ENCODE data around the gene ADGRL4. TPM values are rescaled to one million over a fixed set of nuclear protein-coding genes. Genes with fewer than 3 reads are reported as not detected.

The ADGRL4 gene
- total RNA-seq, 1 experiment from 2014 or later: 0.10 TPM

DNA sequence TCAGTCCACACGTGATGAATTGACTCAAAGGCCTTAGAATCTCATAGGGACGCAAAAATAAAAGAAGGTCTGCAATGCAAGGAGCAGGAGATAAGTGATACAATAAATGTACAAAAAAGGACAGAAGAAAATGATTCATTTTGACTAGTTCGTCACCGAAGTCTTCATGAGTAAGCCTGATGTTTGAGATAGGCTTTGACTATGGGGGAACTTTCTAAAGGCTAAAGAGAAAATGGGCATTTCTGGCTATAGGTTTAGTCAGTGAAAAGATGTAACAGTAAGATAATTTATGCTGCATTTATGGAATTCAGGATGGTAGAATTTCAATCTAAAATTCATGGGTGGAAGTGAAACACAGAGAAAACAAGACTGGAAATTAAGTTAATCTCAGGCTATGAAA lies 163.0 kb downstream of the ADGRL4 start:
- no peak overlapping the region for H2AFZ ChIP-seq (ENCODE audit: low read depth, low read length, poor library complexity, severe bottlenecking)
- H3K27ac ChIP-seq (ENCODE audit: low read depth, low read length): no peak overlapping the region
- H3K79me2 ChIP-seq (ENCODE audit: insufficient read depth, low read length): no peaks in the 10 kb centered on the region
- RAD21 ChIA-PET (ENCODE audit: low non-redundant PET in 1 of 2, low total read pairs in 2 of 2, uncharacterized antibody in 2 of 2, unreplicated experiment in 2 of 2): no interaction called here
- intact Hi-C loops (cut with micrococcal nuclease): loop anchor here (5.0 kb wide), 1 partner anchor 414 kb away; no protein-coding TSS in a partner anchor
- H3K4me3 ChIP-seq (replicated peaks in 1 of 2; ENCODE audit: low read depth in 1 of 2, low read length in 2 of 2): no peak overlapping the region
- CTCF ChIA-PET: no interaction called here
- no TSS peak for BruUV-seq (replicated peaks)
- H3K4me1 ChIP-seq (ENCODE audit: control insufficient read depth in 1 of 2, insufficient read depth in 2 of 2, low read length in 2 of 2): no peaks in the 10 kb centered on the region
- H4K20me1 ChIP-seq (ENCODE audit: insufficient read depth): no peaks in the 10 kb centered on the region
- no peak overlapping the region for H3K4me2 ChIP-seq (ENCODE audit: low read length)
- no peak for DNase-seq (ENCODE audit: low read depth, low spot score)
- no peaks in the 10 kb centered on the region for H3K9me3 ChIP-seq (ENCODE audit: control insufficient read depth in 1 of 2, insufficient read depth in 1 of 2, low read depth in 1 of 2, low read length in 2 of 2)
- no peak for ATAC-seq
- TF ChIP-seq CBX3 (IDR thresholded peaks at IDR 0.05; ENCODE audit: low read depth): no peak
- no peak for TF ChIP-seq EGR1 (IDR thresholded peaks at IDR 0.05; ENCODE audit: low read depth)
- no peak for TF ChIP-seq FOSL1 (IDR thresholded peaks at IDR 0.05; ENCODE audit: low read depth)
- no peak for TF ChIP-seq RAD21 (IDR thresholded peaks at IDR 0.05; ENCODE audit: low read depth)
- TF ChIP-seq, protein P1, sequence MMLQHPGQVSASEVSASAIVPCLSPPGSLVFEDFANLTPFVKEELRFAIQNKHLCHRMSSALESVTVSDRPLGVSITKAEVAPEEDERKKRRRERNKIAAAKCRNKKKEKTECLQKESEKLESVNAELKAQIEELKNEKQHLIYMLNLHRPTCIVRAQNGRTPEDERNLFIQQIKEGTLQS (IDR thresholded peaks at IDR 0.05): no peak
- no peak for TF ChIP-seq ZFX (IDR thresholded peaks at IDR 0.05)
- TF ChIP-seq POLR2A (IDR thresholded peaks at IDR 0.05; ENCODE audit: borderline replicate concordance, extremely low read depth, insufficient read depth, insufficient read length): no peak
- TF ChIP-seq SIN3A (IDR thresholded peaks at IDR 0.05; ENCODE audit: low read depth): no peak
- TF ChIP-seq SRF (IDR thresholded peaks at IDR 0.05; ENCODE audit: low read depth): no peak
- TF ChIP-seq ELF1 (IDR thresholded peaks at IDR 0.05; ENCODE audit: borderline replicate concordance, low read depth): no peak
- TF ChIP-seq ZNF274 (IDR thresholded peaks at IDR 0.05; ENCODE audit: low read depth, low read length): no peak
- TF ChIP-seq, protein P2, sequence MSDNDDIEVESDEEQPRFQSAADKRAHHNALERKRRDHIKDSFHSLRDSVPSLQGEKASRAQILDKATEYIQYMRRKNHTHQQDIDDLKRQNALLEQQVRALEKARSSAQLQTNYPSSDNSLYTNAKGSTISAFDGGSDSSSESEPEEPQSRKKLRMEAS (IDR thresholded peaks at IDR 0.05): no peak
- TF ChIP-seq, protein P3, sequence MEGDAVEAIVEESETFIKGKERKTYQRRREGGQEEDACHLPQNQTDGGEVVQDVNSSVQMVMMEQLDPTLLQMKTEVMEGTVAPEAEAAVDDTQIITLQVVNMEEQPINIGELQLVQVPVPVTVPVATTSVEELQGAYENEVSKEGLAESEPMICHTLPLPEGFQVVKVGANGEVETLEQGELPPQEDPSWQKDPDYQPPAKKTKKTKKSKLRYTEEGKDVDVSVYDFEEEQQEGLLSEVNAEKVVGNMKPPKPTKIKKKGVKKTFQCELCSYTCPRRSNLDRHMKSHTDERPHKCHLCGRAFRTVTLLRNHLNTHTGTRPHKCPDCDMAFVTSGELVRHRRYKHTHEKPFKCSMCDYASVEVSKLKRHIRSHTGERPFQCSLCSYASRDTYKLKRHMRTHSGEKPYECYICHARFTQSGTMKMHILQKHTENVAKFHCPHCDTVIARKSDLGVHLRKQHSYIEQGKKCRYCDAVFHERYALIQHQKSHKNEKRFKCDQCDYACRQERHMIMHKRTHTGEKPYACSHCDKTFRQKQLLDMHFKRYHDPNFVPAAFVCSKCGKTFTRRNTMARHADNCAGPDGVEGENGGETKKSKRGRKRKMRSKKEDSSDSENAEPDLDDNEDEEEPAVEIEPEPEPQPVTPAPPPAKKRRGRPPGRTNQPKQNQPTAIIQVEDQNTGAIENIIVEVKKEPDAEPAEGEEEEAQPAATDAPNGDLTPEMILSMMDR (IDR thresholded peaks at IDR 0.05 in 2 of 3, conservative IDR thresholded peaks at IDR 0.05 in 1 of 3; ENCODE audit: borderline replicate concordance in 1 of 3, insufficient read depth in 1 of 3, low read depth in 2 of 3, low read length in 2 of 3): no peak
- TF ChIP-seq, protein P4, sequence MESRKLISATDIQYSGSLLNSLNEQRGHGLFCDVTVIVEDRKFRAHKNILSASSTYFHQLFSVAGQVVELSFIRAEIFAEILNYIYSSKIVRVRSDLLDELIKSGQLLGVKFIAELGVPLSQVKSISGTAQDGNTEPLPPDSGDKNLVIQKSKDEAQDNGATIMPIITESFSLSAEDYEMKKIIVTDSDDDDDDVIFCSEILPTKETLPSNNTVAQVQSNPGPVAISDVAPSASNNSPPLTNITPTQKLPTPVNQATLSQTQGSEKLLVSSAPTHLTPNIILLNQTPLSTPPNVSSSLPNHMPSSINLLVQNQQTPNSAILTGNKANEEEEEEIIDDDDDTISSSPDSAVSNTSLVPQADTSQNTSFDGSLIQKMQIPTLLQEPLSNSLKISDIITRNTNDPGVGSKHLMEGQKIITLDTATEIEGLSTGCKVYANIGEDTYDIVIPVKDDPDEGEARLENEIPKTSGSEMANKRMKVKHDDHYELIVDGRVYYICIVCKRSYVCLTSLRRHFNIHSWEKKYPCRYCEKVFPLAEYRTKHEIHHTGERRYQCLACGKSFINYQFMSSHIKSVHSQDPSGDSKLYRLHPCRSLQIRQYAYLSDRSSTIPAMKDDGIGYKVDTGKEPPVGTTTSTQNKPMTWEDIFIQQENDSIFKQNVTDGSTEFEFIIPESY (IDR thresholded peaks at IDR 0.05; ENCODE audit: extremely low read depth, insufficient replicate concordance, low read length): no peak
- no peaks in the 10 kb centered on the region for H3K9me2 ChIP-seq (ENCODE audit: insufficient read depth)
- POLR2A ChIA-PET: no interaction called here
- no peaks in the 10 kb centered on the region for H3K27me3 ChIP-seq (ENCODE audit: insufficient read depth, low read length)
- H3K36me3 ChIP-seq (ENCODE audit: control insufficient read depth in 1 of 2, insufficient read depth in 2 of 2, low read length in 2 of 2): no peaks in the 10 kb centered on the region
- H3K9ac ChIP-seq (ENCODE audit: low read length): no peak overlapping the region

All from HCT116 (cell line).